GM12865 (cell line): ENCODE results near the gene MNX1.

Experiments
- DNase-seq: peaks from one replicate; pipeline ENCODE4 v3.0.0; 2010; ENCODE audit warnings: low read depth
- H3K4me3 ChIP-seq: 2 replicates; pipeline ENCODE4 v1.5.1; 2011; ENCODE audit warnings: mild to moderate bottlenecking, low read depth, low read length, control low read depth
- TF ChIP-seq, protein P1 (sequence below): IDR thresholded peaks from 2 replicates; pipeline ENCODE4 v1.5.1; 2011; ENCODE audit warnings: low read length, control low read depth, low read depth, inconsistent platforms; ENCODE audit not compliant: insufficient read depth; ENCODE audit errors: missing control alignments

MNX1 gene

GRCh38 chr7:156993021-156993924 is 17.2 kb downstream of the MNX1 start:
- no peak for DNase-seq

DNA sequence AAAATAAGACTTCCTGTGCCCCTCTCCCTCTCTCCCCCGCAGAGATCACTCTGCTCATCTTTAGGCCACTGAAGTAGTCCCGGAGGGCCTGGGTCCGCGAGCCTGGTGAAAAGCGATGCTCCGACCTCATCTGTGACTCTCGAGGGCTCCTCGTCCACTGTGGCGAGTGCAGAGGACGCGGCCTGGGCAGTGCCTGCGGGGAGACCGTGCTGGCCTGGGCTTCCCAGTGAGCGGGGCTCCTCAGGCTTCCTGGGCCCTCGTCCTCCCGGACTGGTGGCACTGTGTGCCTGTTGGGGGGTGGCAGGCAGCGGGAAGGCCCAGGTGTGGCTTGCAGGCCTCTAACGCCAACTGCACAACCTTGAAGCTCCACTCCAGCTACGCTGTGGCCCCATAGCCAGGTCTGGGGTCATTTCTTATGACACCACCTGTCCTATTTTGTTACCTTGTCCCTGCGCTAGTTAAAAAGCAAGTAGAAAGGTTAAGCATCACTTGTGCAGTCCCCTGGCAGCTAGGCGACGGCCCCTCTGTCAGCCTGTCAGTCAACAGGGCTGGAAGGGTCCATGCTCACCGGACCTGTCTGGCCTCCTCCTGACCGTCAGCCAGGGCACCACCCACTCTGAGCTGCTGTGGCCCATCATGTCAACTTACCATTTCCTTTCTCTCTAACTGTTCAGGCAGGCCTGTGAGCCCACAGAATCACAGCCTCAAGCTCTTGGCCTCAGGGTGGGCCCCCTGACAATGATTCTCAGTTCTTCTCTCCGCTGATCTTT is 20.5 kb downstream of the MNX1 start:
- TF ChIP-seq, protein P1, sequence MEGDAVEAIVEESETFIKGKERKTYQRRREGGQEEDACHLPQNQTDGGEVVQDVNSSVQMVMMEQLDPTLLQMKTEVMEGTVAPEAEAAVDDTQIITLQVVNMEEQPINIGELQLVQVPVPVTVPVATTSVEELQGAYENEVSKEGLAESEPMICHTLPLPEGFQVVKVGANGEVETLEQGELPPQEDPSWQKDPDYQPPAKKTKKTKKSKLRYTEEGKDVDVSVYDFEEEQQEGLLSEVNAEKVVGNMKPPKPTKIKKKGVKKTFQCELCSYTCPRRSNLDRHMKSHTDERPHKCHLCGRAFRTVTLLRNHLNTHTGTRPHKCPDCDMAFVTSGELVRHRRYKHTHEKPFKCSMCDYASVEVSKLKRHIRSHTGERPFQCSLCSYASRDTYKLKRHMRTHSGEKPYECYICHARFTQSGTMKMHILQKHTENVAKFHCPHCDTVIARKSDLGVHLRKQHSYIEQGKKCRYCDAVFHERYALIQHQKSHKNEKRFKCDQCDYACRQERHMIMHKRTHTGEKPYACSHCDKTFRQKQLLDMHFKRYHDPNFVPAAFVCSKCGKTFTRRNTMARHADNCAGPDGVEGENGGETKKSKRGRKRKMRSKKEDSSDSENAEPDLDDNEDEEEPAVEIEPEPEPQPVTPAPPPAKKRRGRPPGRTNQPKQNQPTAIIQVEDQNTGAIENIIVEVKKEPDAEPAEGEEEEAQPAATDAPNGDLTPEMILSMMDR: no peak
- no peak for DNase-seq
- no peak overlapping the region for H3K4me3 ChIP-seq

More at GRCh38 chr7:156993021-156993924, 17.2 kb downstream of the MNX1 start:
- TF ChIP-seq, protein P1: no peak
- H3K4me3 ChIP-seq: no peak overlapping the region

GRCh38 chr7:156988343-156989185 is 21.9 kb downstream of the MNX1 start:
- DNase-seq: no peak
- no peak overlapping the region for H3K4me3 ChIP-seq
- TF ChIP-seq, protein P1: no peak

- no peak for DNase-seq
- TF ChIP-seq, protein P1: no peak
- H3K4me3 ChIP-seq: no peak overlapping the region
Measured at GRCh38 chr7:156986378-156986777, 24.1 kb downstream of the MNX1 start.

- no peak for DNase-seq
- TF ChIP-seq, protein P1: no peak
- H3K4me3 ChIP-seq: no peak overlapping the region
Measured at GRCh38 chr7:156985101-156985992, 25.1 kb downstream of the MNX1 start.
